ENCODE data around the gene DNHD1.

DNA sequence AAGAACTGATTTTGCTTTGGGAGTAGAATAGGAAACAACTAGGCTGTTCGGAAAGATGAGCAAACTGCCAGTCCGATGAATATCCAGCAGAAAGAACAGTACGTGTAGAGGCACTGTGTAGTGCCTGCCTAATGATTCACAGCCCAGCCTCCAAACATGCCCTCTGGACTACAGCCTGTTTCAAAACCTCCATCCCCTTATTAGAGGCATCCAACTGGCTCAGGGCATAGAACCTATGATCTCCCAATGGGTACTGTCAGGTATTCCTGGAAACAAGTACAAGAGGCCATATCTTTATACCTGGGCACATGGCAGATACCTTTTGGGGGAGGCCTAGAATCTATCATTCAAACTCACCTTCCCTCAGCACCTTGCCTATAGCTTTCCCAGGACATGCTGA, 101.5 kb downstream of the DNHD1 start:
- TF ChIP-seq EP300 (IDR thresholded peaks at IDR 0.05; ENCODE audit: borderline replicate concordance) (no peak), TAF1 (IDR thresholded peaks at IDR 0.05; ENCODE audit: low read depth) (no peak), FOXM1 (IDR thresholded peaks at IDR 0.05; ENCODE audit: borderline replicate concordance, low read depth) (no peak), RAD21 (IDR thresholded peaks at IDR 0.05; ENCODE audit: low read depth) (no peak), YY1 (IDR thresholded peaks at IDR 0.05; ENCODE audit: low read depth) (no peak), NFIC (IDR thresholded peaks at IDR 0.05) (no peak), CEBPB (IDR thresholded peaks at IDR 0.05) (no peak), TEAD4 (IDR thresholded peaks at IDR 0.05) (no peak), TCF12 (IDR thresholded peaks at IDR 0.05; ENCODE audit: low read depth) (no peak), CREB1 (IDR thresholded peaks at IDR 0.05; ENCODE audit: low read depth) (no peak)
- TF ChIP-seq, protein P1, sequence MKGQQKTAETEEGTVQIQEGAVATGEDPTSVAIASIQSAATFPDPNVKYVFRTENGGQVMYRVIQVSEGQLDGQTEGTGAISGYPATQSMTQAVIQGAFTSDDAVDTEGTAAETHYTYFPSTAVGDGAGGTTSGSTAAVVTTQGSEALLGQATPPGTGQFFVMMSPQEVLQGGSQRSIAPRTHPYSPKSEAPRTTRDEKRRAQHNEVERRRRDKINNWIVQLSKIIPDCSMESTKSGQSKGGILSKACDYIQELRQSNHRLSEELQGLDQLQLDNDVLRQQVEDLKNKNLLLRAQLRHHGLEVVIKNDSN (IDR thresholded peaks at IDR 0.05): no peak
- TF ChIP-seq, protein P2, sequence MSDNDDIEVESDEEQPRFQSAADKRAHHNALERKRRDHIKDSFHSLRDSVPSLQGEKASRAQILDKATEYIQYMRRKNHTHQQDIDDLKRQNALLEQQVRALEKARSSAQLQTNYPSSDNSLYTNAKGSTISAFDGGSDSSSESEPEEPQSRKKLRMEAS (IDR thresholded peaks at IDR 0.05): no peak

Data from Ishikawa (cell line).